ENCODE measurements around the gene CD96.

- TF ChIP-seq CTCF (IDR thresholded peaks at IDR 0.05) (no peak), ZFX (IDR thresholded peaks at IDR 0.05; ENCODE audit: borderline replicate concordance) (no peak)
These were observed 35.1 kb downstream of the CD96 start for GRCh38 chr3:111577113-111577512.

Measured in 22Rv1 (cell line).